ES-I3 (cell line): Measurements from ENCODE around the gene MMP24OS.
"Not testable (repeated sequence)": the region's sequence is repeated elsewhere in the genome, so short reads cannot be mapped to it uniquely, and the experiment has no call there.

Source experiments
- H3K36me3 ChIP-seq: 2 replicates; pipeline ENCODE4 v1.6.1; 2013; ENCODE audit warnings: mild to moderate bottlenecking, low read length, control low read depth, moderate library complexity; ENCODE audit not compliant: insufficient read depth
- H3K4me1 ChIP-seq: 2 replicates; pipeline ENCODE4 v1.6.1; 2013; ENCODE audit warnings: mild to moderate bottlenecking, control low read depth, low read length; ENCODE audit not compliant: insufficient read depth
- H3K9ac ChIP-seq: 2 replicates; pipeline ENCODE4 v1.6.1; 2013; ENCODE audit warnings: low read depth, mild to moderate bottlenecking, low read length, moderate library complexity
- H3K9me3 ChIP-seq: 2 replicates; pipeline ENCODE4 v1.6.1; 2013; ENCODE audit warnings: mild to moderate bottlenecking, low read length, moderate library complexity; ENCODE audit not compliant: control insufficient read depth, insufficient read depth

Gene MMP24OS

DNA sequence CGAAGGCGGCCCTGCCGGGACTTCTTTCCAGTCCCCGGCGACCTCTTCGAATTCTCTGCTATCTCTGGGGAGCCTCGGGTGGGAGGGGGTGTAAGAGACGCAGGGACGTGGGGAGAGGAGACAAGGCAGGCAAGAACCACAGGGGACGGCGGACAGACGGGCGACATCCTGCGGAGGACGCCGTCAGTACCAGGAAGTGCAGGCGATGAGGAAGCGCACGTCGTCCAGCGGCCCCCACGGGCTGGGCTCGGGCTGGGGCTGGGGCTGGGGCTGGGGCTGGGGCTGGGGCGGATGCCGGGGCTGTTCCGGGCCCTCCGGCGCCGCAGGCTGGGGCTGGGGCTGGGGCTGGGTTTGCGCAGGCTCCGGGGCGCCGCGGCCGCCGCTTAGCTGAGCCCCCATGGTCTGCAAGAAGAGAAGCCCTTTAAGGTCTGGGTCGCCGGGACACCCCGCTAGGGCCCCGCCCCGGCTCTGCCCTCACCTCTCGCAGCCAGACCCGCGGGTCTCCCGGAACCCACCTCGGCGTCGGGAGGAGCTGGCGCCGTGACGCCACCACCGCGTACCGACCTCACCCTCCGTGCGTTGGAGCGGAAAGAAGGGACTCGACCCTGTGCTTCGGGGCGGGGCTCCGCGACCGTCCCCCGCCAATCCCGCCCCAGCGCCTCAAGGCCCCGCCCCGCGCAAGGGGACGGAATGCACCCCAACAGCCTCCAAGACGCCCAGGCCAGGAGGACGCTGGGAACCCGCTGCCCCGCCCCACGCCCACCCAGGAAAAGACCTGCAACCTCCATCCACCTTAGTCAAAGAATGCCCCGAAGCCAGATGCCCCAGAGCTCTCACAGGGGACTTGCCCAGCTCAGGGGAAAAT, at the start of gene MMP24OS:
MMP24OS (minus strand) TSS at position 592 of the 865 bp plus-strand sequence; CDS start at position 399, 193 bp downstream.
- Histone ChIP-seq H3K36me3 (peaks cover 26% of the 10 kb centered on the region), H3K9ac (peak within 1 kb of the TSS; percentile 77), H3K4me1 (no peaks in the 10 kb centered on the region; the same call in 1 of the 2 replicates), H3K9me3 (no peaks in the 10 kb centered on the region)

DNA sequence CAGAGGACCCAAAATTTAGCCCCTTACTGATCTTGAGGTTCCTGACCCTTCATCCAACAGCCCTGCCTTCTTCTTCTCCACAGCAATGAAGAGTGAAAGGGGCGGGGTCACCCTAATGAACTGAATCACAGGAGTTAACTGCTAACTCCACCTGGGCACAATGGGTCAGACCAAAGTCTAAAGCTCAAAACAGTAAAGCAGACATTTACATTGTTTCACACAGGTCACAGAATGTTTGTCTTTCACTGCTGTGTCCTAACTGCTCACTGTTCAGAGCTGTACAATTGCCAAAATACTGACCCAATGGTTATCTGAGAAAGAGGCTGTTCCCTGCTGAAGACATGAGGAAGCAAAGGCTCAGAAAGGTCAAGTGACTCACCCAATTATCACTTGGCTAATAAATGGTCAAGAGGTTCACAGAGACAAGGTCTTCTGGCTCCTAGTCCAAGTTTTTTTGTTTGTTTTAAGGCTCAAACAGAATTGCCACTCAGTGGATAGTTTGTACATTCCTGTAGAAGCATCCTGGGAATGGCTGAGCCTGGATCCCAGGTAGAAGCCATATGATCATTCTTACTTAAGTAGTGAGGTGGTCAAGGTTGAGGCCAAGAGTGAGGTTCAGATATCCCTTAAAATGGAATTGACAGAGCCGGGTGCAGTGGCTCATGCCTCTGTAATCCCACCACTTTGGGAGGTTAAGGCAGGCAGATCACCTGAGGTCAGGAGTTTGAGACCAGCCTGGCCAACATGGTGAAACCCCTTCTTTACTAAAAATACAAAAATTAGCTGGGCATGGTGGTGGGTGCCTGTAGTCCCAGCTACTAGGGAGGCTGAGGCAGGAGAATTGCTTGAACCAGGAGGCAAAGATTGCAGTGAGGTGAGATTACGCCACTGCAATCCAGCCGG, 49.4 kb upstream of the MMP24OS start:
- no peaks in the 10 kb centered on the region for H3K36me3 ChIP-seq
- H3K9ac ChIP-seq, result no peak overlapping the region
- H3K9me3 ChIP-seq, result no peaks in the 10 kb centered on the region
- peaks cover 5% of the 10 kb centered on the region for H3K4me1 ChIP-seq

DNA sequence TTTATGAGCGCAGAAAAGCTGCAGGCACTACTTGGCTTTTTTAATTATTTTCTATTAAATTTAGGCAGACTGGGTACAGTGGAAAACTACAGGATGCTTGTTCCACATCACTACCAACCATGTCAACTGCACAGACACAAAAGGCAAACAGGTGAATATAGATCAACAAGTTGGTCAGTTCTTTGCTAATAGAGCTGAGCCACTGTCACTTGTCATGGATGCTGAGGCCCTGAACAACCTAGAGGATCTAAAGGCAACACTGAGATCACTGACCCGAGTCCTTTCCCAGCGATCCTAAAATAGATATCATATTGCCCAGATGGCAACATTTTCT, 48.8 kb upstream of the MMP24OS start:
- peaks cover 5% of the 10 kb centered on the region for H3K4me1 ChIP-seq
- no peaks in the 10 kb centered on the region for H3K36me3 ChIP-seq
- H3K9ac ChIP-seq, result no peak overlapping the region
- no peaks in the 10 kb centered on the region for H3K9me3 ChIP-seq

DNA sequence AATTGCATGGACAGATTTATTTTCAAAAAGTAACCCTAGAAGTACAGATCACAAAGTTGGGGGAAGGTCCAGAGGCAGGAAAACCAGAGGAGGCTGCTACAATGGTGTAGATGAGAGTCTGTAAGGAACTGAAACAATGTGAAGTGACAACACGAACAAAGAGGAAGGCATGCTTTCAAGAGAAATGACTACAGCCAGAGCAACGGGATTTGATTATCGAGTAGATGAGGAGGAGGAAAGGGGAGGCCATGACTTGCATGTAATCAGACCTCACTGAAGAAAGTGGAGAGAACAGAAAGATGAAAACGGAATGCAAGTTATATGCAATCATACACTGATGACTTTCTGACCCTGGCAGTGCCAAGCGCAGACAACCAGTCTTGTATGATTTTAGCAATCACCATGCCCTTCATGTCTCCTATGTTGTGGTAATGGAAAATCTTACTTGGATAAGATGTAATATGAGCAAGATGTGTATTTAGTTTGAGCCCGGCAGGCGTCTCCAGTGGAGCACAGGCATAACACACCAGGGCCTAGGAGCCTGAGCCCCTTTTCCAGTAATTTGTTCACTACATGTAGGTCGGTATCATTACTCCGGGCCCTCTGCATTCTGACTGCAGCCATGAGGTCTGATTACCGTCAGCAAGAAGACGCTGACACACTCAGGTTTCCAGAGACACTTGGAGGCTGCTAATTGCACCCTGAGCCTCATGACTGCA, 48.3 kb upstream of the MMP24OS start:
- peaks cover 5% of the 10 kb centered on the region for H3K4me1 ChIP-seq
- no peak overlapping the region for H3K9ac ChIP-seq
- H3K36me3 ChIP-seq, result no peaks in the 10 kb centered on the region
- no peaks in the 10 kb centered on the region for H3K9me3 ChIP-seq

DNA sequence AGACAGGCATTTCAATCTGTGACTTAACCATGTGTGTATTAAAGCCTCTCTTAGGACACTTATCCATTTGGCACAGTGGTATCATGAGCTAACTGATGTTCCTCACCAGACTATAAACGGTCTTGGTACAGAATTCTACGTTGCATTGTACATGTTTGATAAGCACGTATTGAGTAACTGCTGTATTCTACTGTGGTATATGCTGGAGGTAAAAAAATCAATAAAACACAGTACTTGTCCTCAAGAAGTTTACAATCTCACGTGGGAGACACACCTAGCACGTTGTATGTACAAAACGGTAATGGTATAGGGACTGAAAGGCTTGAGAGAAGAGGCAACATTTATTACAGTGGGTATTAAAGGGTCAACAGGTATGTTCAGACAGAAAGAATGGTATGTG, 47.5 kb upstream of the MMP24OS start:
- Histone ChIP-seq H3K9ac (no peak overlapping the region), H3K9me3 (no peaks in the 10 kb centered on the region), H3K4me1 (peaks cover 12% of the 10 kb centered on the region), H3K36me3 (no peaks in the 10 kb centered on the region)

DNA sequence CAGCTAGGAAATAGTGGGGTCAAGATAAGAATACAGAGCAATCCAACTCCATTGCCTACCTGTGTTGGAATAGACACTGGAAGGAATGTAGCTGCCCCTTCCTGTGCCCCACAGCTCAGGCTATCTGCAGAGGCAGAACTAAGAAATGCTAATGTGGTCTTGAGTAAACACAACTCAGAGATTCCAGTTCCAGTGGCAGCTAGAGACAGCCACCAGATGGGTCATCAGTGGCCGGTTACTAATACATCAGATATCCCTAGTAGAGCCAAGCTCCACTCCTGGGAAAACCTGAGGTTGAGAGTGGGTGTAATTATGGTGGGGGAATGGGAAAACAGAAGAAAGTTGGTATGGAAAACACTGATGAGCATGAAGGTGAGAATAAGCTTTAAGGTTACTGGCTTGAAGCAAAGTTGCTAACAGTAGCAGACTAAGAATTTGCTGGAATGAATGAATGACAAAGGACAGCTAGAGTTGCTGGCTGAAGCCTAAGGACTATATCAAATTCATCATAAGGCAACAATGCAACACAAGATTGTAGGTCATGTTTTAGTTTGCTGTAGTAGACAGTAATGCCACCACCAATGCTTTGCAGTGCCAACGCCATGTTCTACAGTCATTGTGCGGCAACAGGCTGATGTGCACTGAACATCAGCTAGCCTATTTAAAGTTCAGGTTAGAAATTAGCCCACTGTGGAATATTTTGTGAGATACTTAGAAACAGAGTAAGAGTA, 42.6 kb upstream of the MMP24OS start:
- no peaks in the 10 kb centered on the region for H3K9me3 ChIP-seq
- H3K9ac ChIP-seq, result no peak overlapping the region
- no peaks in the 10 kb centered on the region for H3K36me3 ChIP-seq
- peaks cover 21% of the 10 kb centered on the region for H3K4me1 ChIP-seq

DNA sequence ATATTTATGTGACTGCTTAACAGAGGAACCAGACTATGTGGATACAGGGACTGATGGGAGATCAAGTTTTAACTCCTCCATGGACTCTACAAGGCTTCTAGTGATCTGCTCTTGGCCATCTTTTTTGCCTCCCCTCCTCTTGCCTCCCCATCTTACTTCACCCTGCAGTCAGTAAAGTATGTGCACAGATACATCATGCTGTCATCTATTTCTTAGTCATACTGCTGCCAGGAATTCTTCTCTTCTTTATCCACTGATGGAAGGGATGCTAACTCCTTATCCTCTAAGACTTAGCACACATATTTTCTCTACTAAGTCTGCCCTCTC, 41.9 kb upstream of the MMP24OS start:
- no peak overlapping the region for H3K9ac ChIP-seq
- peaks cover 27% of the 10 kb centered on the region for H3K4me1 ChIP-seq

DNA sequence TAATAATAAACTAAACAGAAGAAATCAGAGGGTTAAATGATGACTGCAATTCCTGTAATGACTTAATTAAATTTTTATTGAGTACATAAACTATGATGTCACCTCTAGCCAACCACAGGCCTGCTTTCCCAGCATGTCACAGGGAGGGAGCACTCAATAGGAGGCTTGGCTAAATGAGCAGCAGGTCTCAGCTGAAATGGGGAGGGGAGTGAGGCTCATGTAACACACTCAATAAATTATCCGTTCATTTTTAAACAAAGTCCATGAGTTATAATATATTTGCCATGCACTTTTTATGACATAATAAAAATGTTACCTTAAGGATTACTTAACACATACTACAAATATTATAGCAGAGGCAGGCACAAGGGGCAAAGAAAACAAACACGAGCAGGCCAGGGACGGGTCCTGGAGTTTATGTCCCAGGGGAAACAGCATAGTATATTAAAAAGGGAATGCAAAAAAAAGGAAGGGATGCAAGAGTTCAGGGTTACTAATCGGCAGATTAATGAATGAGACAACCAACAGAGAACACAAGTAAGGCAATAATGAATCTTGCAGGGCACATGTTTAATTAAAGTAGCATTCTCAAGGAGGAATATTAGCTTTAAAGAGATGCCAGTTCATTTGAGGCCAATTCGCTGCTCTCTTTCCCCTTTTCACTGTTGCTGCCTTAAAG, 41.4 kb upstream of the MMP24OS start:
- Histone ChIP-seq H3K4me1 (peaks cover 29% of the 10 kb centered on the region), H3K9ac (no peak overlapping the region), H3K9me3 (no peaks in the 10 kb centered on the region), H3K36me3 (no peaks in the 10 kb centered on the region)

More for the DNA sequence above, 41.9 kb upstream of the MMP24OS start:
- H3K9me3 ChIP-seq, result no peaks in the 10 kb centered on the region
- H3K36me3 ChIP-seq, result no peaks in the 10 kb centered on the region

DNA sequence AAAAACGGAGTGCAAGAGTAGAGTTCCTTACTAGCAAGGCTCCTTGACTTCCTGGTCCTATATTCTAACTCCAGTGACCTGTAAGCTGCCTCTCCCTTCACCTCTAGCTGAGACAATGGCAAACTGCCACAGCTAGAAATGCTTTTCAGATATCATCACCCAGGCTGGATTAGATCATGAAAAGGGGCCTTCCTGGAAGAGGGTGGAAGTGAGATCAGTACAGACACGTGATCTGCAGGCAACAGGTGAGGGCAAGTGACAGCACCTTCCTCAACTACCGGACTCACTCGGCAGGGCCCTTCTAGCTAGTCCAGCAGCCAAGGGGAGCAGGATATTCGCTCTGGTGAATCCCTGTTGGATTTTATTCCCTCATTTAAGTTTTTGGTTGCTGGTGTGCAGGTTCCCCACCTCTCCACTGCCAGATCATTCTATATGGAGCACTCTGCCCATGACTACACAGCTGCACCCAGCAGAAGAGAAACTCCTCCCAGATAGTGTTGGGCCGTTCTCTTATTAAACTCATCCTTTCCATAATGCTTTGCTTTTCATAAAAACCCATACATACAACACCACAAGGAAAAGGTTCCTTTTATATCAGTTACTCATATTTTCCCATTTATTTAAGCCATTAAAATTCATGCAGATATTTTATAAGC, 40.7 kb upstream of the MMP24OS start:
- Histone ChIP-seq H3K9ac (no peak overlapping the region), H3K36me3 (no peaks in the 10 kb centered on the region), H3K4me1 (peaks cover 29% of the 10 kb centered on the region), H3K9me3 (no peaks in the 10 kb centered on the region)

DNA sequence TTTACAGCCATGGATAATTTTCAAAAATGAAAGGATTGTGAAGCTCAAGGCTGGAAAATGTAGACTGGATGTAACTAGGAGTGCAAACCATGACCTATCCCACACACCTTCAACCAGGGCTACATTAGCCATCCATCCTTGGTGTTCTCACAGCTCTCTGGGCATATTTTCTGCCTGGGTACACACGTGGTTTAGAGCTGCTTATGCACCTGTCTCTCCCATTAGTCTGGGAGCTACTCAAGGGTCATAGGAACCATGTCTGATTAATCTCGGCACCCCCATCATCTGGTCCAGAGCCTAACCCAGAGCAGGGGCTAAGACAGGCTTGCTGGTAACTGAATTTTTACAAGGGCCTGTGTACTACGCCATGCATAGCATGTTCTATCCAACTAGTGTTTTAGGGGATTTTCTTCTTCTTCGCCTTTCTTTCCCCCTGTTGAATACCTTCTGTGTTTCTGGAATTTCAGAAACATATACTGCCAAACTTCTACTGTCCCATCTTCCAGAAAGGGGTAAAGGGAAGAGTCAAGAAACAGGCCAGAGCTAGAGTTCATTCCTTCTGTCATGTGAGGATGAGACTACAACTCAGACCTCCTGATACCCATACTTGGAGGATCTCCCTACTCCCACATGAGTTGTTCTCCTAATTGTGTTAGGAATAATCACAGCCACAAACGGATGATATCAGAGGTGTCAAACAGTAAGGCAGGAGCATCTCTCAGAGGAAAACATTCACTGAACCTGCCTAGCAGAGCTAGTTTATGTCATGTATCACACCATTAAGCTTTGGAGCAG, 39.7 kb upstream of the MMP24OS start:
- Histone ChIP-seq H3K9ac (no peak overlapping the region), H3K9me3 (no peaks in the 10 kb centered on the region), H3K36me3 (no peaks in the 10 kb centered on the region), H3K4me1 (peaks cover 31% of the 10 kb centered on the region)

DNA sequence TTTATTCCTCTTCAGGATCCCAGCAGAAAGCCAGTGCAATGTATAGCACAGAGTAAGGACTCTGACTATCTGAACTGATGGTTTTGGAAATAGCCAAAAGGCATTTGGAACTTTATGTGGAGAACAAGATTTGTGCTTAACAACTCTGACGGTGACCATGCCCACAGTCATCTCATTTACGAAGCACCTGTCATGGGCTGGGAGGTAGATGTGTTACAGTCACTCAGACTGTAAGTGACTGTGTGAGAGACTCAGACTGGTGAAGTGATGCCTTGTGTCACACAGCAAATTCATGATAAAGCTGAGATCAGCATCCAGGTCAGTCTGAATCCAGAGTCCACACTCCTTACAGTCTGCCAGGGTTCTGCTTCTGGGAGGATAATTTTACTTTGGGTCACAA, 38.2 kb upstream of the MMP24OS start:
- Histone ChIP-seq H3K9me3 (no peaks in the 10 kb centered on the region), H3K9ac (no peak overlapping the region), H3K36me3 (no peaks in the 10 kb centered on the region), H3K4me1 (peaks cover 44% of the 10 kb centered on the region)

DNA sequence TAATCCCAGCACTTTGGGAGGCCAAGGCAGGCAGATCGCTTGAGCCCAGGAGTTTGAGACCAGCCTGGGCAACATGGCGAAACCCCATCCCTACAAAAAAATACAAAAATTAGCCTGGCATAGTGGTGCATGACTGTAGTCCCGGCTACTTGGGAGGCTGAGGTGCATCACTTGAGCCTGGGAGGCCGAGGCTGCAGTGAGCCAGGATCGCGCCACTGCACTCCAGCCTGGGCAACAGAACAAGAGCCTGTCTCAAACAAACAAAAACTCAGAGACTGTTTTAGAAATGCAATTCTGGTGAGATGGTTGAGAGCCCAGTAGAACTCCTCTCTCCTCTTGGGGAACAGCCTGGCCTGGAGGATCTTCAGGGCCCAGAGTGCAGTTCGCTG, 37.7 kb upstream of the MMP24OS start:
- H3K9me3 ChIP-seq, H3K9ac ChIP-seq, H3K36me3 ChIP-seq: not testable (repeated sequence)
- peaks cover 42% of the 10 kb centered on the region for H3K4me1 ChIP-seq
